GM12878 (cell line): ENCODE measurements around the gene PRIMPOL. TPM values are rescaled to one million over a fixed set of nuclear protein-coding genes. Genes with fewer than 3 reads are reported as not detected.
"Not testable (repeated sequence)": the region's sequence is repeated elsewhere in the genome, so short reads cannot be mapped to it uniquely, and the experiment has no call there.

Source experiments
- ATAC-seq: fragments of 200-7000 bp; cut with Tn5 transposase; 3 replicates; pipeline ENCODE4 v1.9.1; 2020; ENCODE audit warnings: mild to moderate bottlenecking, moderate library complexity
- BruUV-seq: library from RNA; stranded (reverse); fragments of 400-500 nt; replicated peaks from 2 replicates; lab custom pipeline; 2021; lab: Mats Ljungman, UMichigan
- CTCF ChIA-PET: fragments of 300-600 bp; sonication (Branson Sonifier 250); formaldehyde crosslinking; extraction: SDS; loops from one replicate; lab custom pipeline; 2021; ENCODE audit warnings: inconsistent platforms; lab: Yijun Ruan, JAX
- POLR2A ChIA-PET: fragments of 350-600 bp; formaldehyde crosslinking; extraction: SDS; loops from one replicate; lab custom pipeline; 2021; ENCODE audit warnings: inconsistent platforms; lab: Charles Lee
- RAD21 ChIA-PET: fragments of 300-600 bp; sonication (Branson Sonifier 250); formaldehyde crosslinking; loops from one replicate; lab custom pipeline; 2023; ENCODE audit warnings: antibody characterized with exemption; ENCODE audit not compliant: unreplicated experiment; lab: Charles Lee
- SMC1A ChIA-PET: fragments of 300-600 bp; sonication (Branson Sonifier 250); formaldehyde crosslinking; loops from one replicate; lab custom pipeline; 2023; ENCODE audit not compliant: unreplicated experiment, uncharacterized antibody; lab: Charles Lee
- DNase-seq: peaks from one replicate; pipeline ENCODE4 v3.0.0-alpha.2; 2011; ENCODE audit warnings: low read depth, low spot score
- FAIRE-seq: peaks from 3 replicates; lab custom pipeline; 2011; peaks lifted over from hg19 to GRCh38; lab: Jason Lieb, UNC
- H2AFZ ChIP-seq: 2 replicates; pipeline ENCODE4 v1.6.0; 2011; ENCODE audit warnings: low read depth, low read length, control low read depth; ENCODE audit not compliant: control insufficient read depth
- H3K27ac ChIP-seq: 2 replicates; pipeline ENCODE4 v1.5.1; 2011; ENCODE audit warnings: control low read depth; ENCODE audit not compliant: control insufficient read depth, insufficient read depth
- H3K27me3 ChIP-seq, 2 experiments: replicated peaks in 1 of 2; 2 replicates each; pipeline versions ENCODE4 v1.6.0 to v1.6.1; 2011; ENCODE audit warnings: low read length in 1 of 2; ENCODE audit not compliant: control insufficient read depth in 2 of 2, insufficient read depth in 2 of 2
- H3K36me3 ChIP-seq, 2 experiments: 2 replicates each; pipeline ENCODE4 v1.5.1; 2011; ENCODE audit warnings: low read length in 1 of 2; ENCODE audit not compliant: control insufficient read depth in 2 of 2, insufficient read depth in 2 of 2
- H3K4me1 ChIP-seq: 2 replicates; pipeline ENCODE4 v1.6.1; 2011; ENCODE audit warnings: mild to moderate bottlenecking, low read length, moderate library complexity, mixed read lengths; ENCODE audit not compliant: control insufficient read depth, insufficient read depth
- H3K4me2 ChIP-seq: 2 replicates; pipeline ENCODE4 v1.6.0; 2011; ENCODE audit warnings: control low read depth; ENCODE audit not compliant: control insufficient read depth, insufficient read depth
- H3K4me3 ChIP-seq: fragments of 200-600 bp; sonication (generic); 2 replicates; pipeline ENCODE4 v1.5.1; 2016
- H3K79me2 ChIP-seq: 2 replicates; pipeline ENCODE4 v1.6.0; 2011; ENCODE audit warnings: low read length; ENCODE audit not compliant: control insufficient read depth, insufficient read depth
- H3K9ac ChIP-seq: 2 replicates; pipeline ENCODE4 v1.8.0; 2011; ENCODE audit warnings: low read length, control low read depth, mixed read lengths; ENCODE audit not compliant: control insufficient read depth, insufficient read depth
- H3K9me3 ChIP-seq: replicated peaks from 3 replicates; pipeline ENCODE4 v1.5.1; 2011; ENCODE audit warnings: mild to moderate bottlenecking, low read length; ENCODE audit not compliant: control insufficient read depth, insufficient read depth
- H4K20me1 ChIP-seq: 2 replicates; pipeline ENCODE4 v1.6.0; 2011; ENCODE audit not compliant: control insufficient read depth, insufficient read depth
- ASH2L ChIP-seq: fragments of 300-600, 200-600 bp; sonication (generic); IDR thresholded peaks from 2 replicates; pipeline ENCODE4 v1.6.1; 2017; ENCODE audit warnings: low read depth, mild to moderate bottlenecking, borderline replicate concordance
- IRF4 ChIP-seq: IDR thresholded peaks from 2 replicates; pipeline ENCODE4 v1.6.1; 2011; ENCODE audit warnings: low read depth, low read length
- MYB ChIP-seq: fragments of 150-350 bp; IDR thresholded peaks from 2 replicates; pipeline ENCODE4 v1.6.1; 2014; ENCODE audit warnings: mild to moderate bottlenecking, low read depth, low read length, borderline replicate concordance
- YY1 ChIP-seq: IDR thresholded peaks from 2 replicates; pipeline ENCODE4 v1.6.1; 2011; ENCODE audit warnings: low read depth, mild to moderate bottlenecking, low read length
- ZNF274 ChIP-seq: IDR thresholded peaks from one replicate; pipeline ENCODE4 v1.8.0; 2011; ENCODE audit not compliant: insufficient read length, insufficient read depth
- ZNF622 ChIP-seq: fragments of 450-650 bp; IDR thresholded peaks from 2 replicates; pipeline ENCODE4 v1.6.1; 2017; ENCODE audit warnings: mild to moderate bottlenecking, inconsistent platforms
- WGBS: methylation state at CpG from one replicate; pipeline ENCODE4 v1.1.6; 2016; ENCODE audit warnings: low lambda C conversion rate; ENCODE audit not compliant: insufficient replicate concordance, insufficient coverage; ENCODE audit errors: missing lambda C conversion rate; 5-methylcytosine and 5-hydroxymethylcytosine counted together
- in situ Hi-C: fragments of 300-500 bp; cut with MboI; formaldehyde crosslinking; loops from 9 replicates; pipeline ENCODE4 v1.14.3; 2018; ENCODE audit warnings: mixed read lengths
- intact Hi-C: fragments of 100-400 bp; cut with micrococcal nuclease; formaldehyde crosslinking; loops from one replicate; pipeline ENCODE4 v1.14.2; 2022; ENCODE audit not compliant: unreplicated experiment
- polyA plus RNA-seq, 11 experiments: library from polyadenylated mRNA; depleted of rRNA in 4 of 11; unstranded in 6 of 11; stranded (reverse) in 5 of 11; fragments of >200 nt; fragmentation: Nextera tagmentation in 4 of 11; fragmentation: Illumina TruSeq in 1 of 11; extraction: Ambion mirVana in 4 of 11; extraction: Trizol in 1 of 11; gene quantifications; 1 replicate in 1 of 11; 2 replicates in 10 of 11; pipeline versions ENCODE4 v1.2.1 to v1.2.3, GENCODE V29; 2011 to 2016; ENCODE audit warnings: inconsistent platforms in 2 of 11, missing spikeins in 2 of 11, low read depth in 1 of 11
- total RNA-seq, 4 experiments: library from RNA; depleted of rRNA in 3 of 4; stranded (reverse); fragments of >200 nt in 3 of 4; fragmentation: Illumina TruSeq in 1 of 4; extraction: Trizol in 1 of 4; gene quantifications; 2 replicates each; pipeline versions ENCODE4 v1.2.1 to v1.2.3, GENCODE V29; 2013 to 2021
- TF ChIP-seq, protein P1 (sequence below): IDR thresholded peaks from 2 replicates; pipeline ENCODE4 v1.6.1; 2011; ENCODE audit warnings: borderline replicate concordance, low read depth, mild to moderate bottlenecking, moderate library complexity, low read length; ENCODE audit not compliant: insufficient read depth, poor library complexity, severe bottlenecking
- TF ChIP-seq, protein P2 (sequence below): fragments of 150-350 bp; IDR thresholded peaks from 2 replicates; pipeline ENCODE4 v1.6.1; 2016; ENCODE audit warnings: low read depth, low read length
- TF ChIP-seq, protein P3 (sequence below): fragments of 450-650 bp; IDR thresholded peaks from 2 replicates; pipeline ENCODE4 v1.6.1; 2016; ENCODE audit warnings: mild to moderate bottlenecking

The PRIMPOL gene
- total and polyA plus RNA-seq, 10 of the 15 experiments (the other 5 are each of a cell fraction or from before 2014, with no cell fraction given) = 10.6 to 23.7 (median 14.0) TPM

DNA sequence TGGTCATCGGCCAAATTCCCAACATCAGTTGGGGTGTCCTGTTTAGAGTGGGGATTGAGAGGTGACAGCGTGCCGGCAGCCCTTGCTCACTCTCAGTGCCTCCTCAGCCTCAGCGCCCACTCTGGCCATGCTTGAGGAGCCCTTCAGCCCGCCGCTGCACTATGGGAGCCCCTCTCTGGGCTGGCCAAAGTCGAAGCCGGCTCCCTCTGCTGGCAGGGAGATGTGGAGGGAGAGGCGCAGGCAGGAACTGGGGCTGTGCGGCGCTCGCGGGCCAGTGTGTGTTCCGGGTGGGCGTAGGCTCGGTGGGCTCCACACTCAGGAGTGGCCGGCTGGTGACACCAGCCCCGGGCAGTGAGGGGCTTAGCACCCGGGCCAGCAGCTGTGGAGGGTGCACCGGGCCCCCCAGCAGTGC is 91.4 kb downstream of the PRIMPOL start:
- no peak for DNase-seq
- no TSS peak for BruUV-seq
- CTCF ChIA-PET = interaction anchor here (1.2 kb wide), 1 partner anchor 295 kb away, joined by 3 read pairs; no protein-coding TSS in a partner anchor

DNA sequence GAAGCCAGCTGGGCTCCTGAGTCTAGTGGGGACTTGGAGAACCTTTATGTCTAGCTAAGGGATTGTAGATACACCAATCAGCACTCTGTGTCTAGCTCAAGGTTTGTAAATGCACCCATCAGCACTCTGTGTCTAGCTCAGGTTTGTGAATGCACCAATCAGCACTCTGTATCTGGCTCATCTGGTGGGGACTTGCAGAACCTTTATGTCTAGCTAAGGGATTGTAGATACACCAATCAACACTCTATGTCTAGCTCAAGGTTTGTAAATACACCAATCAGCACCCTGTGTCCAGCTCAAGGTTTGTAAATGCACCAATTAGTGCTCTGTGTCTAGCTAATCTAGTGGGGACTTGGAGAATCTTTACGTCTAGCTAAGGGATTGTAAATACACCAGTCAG is 92.1 kb downstream of the PRIMPOL start:
- DNase-seq, RAD21 ChIA-PET, POLR2A ChIA-PET, in situ Hi-C loops, H3K36me3 ChIP-seq, H3K27ac ChIP-seq, H3K27me3 ChIP-seq, H3K79me2 ChIP-seq, BruUV-seq, H2AFZ ChIP-seq, ATAC-seq, H3K4me3 ChIP-seq, H3K4me1 ChIP-seq, H3K9ac ChIP-seq, FAIRE-seq, H3K9me3 ChIP-seq, H3K4me2 ChIP-seq, H4K20me1 ChIP-seq: not testable (repeated sequence)
- WGBS = 93% methylated on average over 1 of the region's 1 CpG
- intact Hi-C loops = loop anchor here (10.0 kb wide), 1 partner anchor 393 kb away; no protein-coding TSS in a partner anchor
- ChIA-PET SMC1A (interaction anchor here (1.1 to 1.6 kb wide), 3 partner anchors 163 to 264 kb away, joined by 3 to 9 read pairs (median 4); no protein-coding TSS in a partner anchor), CTCF (interaction anchor here (0.6 to 1.5 kb wide), 7 partner anchors 40 to 393 kb away, joined by 3 to 6 read pairs (median 3); no protein-coding TSS in a partner anchor)

More for the DNA sequence above, 91.4 kb downstream of the PRIMPOL start:
- TF ChIP-seq ASH2L (no peak), ZNF274 (no peak), ZNF622 (no peak), IRF4 (no peak), MYB (no peak), YY1 (no peak)
- TF ChIP-seq, protein P1, sequence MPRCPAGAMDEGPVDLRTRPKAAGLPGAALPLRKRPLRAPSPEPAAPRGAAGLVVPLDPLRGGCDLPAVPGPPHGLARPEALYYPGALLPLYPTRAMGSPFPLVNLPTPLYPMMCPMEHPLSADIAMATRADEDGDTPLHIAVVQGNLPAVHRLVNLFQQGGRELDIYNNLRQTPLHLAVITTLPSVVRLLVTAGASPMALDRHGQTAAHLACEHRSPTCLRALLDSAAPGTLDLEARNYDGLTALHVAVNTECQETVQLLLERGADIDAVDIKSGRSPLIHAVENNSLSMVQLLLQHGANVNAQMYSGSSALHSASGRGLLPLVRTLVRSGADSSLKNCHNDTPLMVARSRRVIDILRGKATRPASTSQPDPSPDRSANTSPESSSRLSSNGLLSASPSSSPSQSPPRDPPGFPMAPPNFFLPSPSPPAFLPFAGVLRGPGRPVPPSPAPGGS = no peak
- TF ChIP-seq, protein P2, sequence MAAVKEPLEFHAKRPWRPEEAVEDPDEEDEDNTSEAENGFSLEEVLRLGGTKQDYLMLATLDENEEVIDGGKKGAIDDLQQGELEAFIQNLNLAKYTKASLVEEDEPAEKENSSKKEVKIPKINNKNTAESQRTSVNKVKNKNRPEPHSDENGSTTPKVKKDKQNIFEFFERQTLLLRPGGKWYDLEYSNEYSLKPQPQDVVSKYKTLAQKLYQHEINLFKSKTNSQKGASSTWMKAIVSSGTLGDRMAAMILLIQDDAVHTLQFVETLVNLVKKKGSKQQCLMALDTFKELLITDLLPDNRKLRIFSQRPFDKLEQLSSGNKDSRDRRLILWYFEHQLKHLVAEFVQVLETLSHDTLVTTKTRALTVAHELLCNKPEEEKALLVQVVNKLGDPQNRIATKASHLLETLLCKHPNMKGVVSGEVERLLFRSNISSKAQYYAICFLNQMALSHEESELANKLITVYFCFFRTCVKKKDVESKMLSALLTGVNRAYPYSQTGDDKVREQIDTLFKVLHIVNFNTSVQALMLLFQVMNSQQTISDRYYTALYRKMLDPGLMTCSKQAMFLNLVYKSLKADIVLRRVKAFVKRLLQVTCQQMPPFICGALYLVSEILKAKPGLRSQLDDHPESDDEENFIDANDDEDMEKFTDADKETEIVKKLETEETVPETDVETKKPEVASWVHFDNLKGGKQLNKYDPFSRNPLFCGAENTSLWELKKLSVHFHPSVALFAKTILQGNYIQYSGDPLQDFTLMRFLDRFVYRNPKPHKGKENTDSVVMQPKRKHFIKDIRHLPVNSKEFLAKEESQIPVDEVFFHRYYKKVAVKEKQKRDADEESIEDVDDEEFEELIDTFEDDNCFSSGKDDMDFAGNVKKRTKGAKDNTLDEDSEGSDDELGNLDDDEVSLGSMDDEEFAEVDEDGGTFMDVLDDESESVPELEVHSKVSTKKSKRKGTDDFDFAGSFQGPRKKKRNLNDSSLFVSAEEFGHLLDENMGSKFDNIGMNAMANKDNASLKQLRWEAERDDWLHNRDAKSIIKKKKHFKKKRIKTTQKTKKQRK = no peak
- TF ChIP-seq, protein P3, sequence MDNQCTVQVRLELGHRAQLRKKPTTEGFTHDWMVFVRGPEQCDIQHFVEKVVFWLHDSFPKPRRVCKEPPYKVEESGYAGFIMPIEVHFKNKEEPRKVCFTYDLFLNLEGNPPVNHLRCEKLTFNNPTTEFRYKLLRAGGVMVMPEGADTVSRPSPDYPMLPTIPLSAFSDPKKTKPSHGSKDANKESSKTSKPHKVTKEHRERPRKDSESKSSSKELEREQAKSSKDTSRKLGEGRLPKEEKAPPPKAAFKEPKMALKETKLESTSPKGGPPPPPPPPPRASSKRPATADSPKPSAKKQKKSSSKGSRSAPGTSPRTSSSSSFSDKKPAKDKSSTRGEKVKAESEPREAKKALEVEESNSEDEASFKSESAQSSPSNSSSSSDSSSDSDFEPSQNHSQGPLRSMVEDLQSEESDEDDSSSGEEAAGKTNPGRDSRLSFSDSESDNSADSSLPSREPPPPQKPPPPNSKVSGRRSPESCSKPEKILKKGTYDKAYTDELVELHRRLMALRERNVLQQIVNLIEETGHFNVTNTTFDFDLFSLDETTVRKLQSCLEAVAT = no peak
- ATAC-seq (no peak), FAIRE-seq (no peak)
- H3K9ac ChIP-seq = no peak overlapping the region
- ChIA-PET POLR2A (no interaction called here), SMC1A (interaction anchor here (1.6 kb wide), 1 partner anchor 166 kb away, joined by 9 read pairs; no protein-coding TSS in a partner anchor), RAD21 (no interaction called here)
- no peaks in the 10 kb centered on the region for H4K20me1 ChIP-seq
- no peak overlapping the region for H3K4me2 ChIP-seq
- no peak overlapping the region for H3K4me3 ChIP-seq
- H3K79me2 ChIP-seq = no peaks in the 10 kb centered on the region
- H3K27ac ChIP-seq = no peak overlapping the region
- no peaks in the 10 kb centered on the region for H3K4me1 ChIP-seq
- in situ Hi-C loops = no loop called here
- no peaks in the 10 kb centered on the region; the same call in 2 of the 3 replicates for H3K9me3 ChIP-seq
- intact Hi-C loops = loop anchor here (10.0 kb wide), 1 partner anchor 394 kb away; no protein-coding TSS in a partner anchor
- H3K27me3 ChIP-seq = no peaks in the 10 kb centered on the region
- WGBS = 94% methylated on average over 20 of the region's 20 CpGs
- no peak overlapping the region for H2AFZ ChIP-seq
- no peaks in the 10 kb centered on the region for H3K36me3 ChIP-seq
